H7 (cell line): ENCODE measurements around the gene MCAM. TPM values are rescaled to one million over a fixed set of nuclear protein-coding genes. Genes with fewer than 3 reads are reported as not detected.
A peak's percentile ranks its signal among the peaks of the same experiment; 100 is the strongest.

Experiments used
- DNase-seq: peaks from one replicate; pipeline ENCODE4 v3.0.0; 2012
- H3K27me3 ChIP-seq: 2 replicates; pipeline ENCODE4 v1.6.0; 2011; ENCODE audit warnings: mild to moderate bottlenecking, low read length; ENCODE audit not compliant: control insufficient read depth, insufficient read depth
- H3K36me3 ChIP-seq: replicated peaks from 2 replicates; pipeline ENCODE4 v1.5.1; 2011; ENCODE audit warnings: low read length; ENCODE audit not compliant: control insufficient read depth, insufficient read depth
- H3K4me3 ChIP-seq: 2 replicates; pipeline ENCODE4 v1.5.1; 2011; ENCODE audit warnings: low read depth, mild to moderate bottlenecking, control low read depth, low read length, moderate library complexity; ENCODE audit not compliant: insufficient read depth
- total RNA-seq: library from RNA; depleted of rRNA; stranded (reverse); fragments of >200 nt; shearing (Covaris generic); gene quantifications from 2 replicates; pipeline ENCODE4 v1.2.3, GENCODE V29; 2014

MCAM gene
- total RNA-seq, 1 experiment from 2014 or later: 59.3 TPM

GRCh38 chr11:119290894-119291497 lies 25.9 kb downstream of the MCAM start:
- DNase-seq: no peak
- Histone ChIP-seq H3K27me3 (no peaks in the 10 kb centered on the region), H3K4me3 (no peak overlapping the region), H3K36me3 (peaks cover 2% of the 10 kb centered on the region)

DNA sequence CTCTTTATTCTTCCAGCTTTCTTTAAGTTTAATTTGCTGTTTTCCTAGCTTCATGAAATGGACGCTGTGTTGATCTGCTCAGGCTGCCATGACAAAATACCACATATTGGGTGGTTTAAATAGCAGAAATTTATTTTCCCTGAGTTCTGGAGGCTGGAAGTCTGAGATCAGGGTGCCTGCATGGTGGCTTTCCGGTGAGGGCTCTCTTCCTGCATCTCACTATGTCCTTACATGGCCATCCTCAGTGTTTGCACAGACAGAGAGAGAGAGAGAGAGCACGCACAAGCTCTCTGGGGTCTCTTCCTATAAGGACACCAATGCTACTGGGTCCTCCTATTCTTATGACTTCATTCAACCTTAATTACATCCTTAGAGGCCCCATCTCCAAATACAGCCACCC lies 28.7 kb downstream of the MCAM start:
- H3K36me3 ChIP-seq: peaks cover 8% of the 10 kb centered on the region
- no peak for DNase-seq
- H3K27me3 ChIP-seq: no peaks in the 10 kb centered on the region

GRCh38 chr11:119285431-119285830 lies 31.5 kb downstream of the MCAM start:
- Histone ChIP-seq H3K27me3 (no peaks in the 10 kb centered on the region), H3K36me3 (peaks cover 8% of the 10 kb centered on the region), H3K4me3 (no peak overlapping the region)
- no peak for DNase-seq

More for the DNA sequence above, 28.7 kb downstream of the MCAM start:
- H3K4me3 ChIP-seq: no peak overlapping the region

GRCh38 chr11:119284344-119285157 lies 32.4 kb downstream of the MCAM start:
- Histone ChIP-seq H3K36me3 (peaks cover 8% of the 10 kb centered on the region), H3K27me3 (no peaks in the 10 kb centered on the region), H3K4me3 (no peak overlapping the region)
- peak; percentile 52 for DNase-seq

DNA sequence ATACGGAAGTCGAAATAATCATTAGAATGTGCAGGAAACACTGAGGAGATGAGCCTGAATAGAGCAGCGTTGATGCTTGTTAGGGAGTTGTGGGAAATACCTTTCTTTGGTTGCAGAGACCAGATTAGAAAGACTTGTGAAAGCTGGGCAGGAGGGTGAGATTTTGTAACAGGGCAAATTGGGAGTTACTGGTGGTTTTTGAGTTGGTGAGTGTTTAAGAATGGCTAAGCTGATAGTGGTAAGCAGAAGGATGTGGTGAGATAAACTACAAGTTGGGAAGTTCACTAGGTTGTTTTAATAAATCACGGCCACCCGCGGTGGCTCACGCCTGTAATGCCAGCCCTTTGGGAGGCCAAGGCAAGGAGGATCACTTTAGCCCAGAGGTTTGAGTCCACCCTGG lies 34.4 kb downstream of the MCAM start:
- no peak overlapping the region for H3K4me3 ChIP-seq
- H3K27me3 ChIP-seq: no peaks in the 10 kb centered on the region
- no peak for DNase-seq
- peaks cover 16% of the 10 kb centered on the region for H3K36me3 ChIP-seq

DNA sequence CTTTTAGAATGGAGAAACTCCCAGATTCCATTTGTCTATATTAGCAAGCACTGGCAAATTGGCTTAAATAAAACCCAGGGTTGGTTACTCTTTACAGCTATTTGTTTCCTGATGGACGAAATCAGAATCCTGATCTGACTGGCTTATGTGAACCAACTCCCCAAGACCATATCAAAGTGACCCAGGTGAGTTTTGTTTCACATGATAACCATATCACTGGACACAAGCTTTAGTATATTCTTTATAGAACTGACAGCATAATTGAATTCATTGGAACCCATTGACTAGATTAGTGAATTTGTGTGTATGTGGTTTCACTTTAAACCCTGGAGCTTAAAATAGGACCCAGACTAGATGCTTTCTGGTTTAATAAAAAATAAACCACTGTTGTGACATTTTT lies 39.3 kb downstream of the MCAM start:
- DNase-seq: no peak
- Histone ChIP-seq H3K36me3 (peaks cover 18% of the 10 kb centered on the region), H3K4me3 (no peak overlapping the region), H3K27me3 (no peaks in the 10 kb centered on the region)

DNA sequence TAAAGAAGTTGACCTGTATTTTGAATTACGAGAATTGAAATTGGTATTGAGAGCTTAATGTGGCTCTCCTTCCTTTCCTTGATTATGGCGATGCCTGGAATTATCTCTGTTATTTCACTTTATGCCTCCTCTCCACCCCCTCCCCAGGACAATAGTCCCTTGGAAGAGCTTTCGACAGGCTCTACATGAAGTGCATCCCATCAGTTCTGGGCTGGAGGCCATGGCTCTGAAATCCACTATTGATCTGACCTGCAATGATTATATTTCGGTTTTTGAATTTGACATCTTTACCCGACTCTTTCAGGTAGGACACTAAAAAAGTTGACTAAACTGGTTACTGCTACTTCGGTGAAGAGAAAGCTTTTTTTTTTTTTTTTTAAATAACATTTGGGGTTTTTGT lies 43.2 kb downstream of the MCAM start:
- Histone ChIP-seq H3K4me3 (no peak overlapping the region), H3K36me3 (peaks cover 15% of the 10 kb centered on the region), H3K27me3 (no peaks in the 10 kb centered on the region)
- DNase-seq: no peak

DNA sequence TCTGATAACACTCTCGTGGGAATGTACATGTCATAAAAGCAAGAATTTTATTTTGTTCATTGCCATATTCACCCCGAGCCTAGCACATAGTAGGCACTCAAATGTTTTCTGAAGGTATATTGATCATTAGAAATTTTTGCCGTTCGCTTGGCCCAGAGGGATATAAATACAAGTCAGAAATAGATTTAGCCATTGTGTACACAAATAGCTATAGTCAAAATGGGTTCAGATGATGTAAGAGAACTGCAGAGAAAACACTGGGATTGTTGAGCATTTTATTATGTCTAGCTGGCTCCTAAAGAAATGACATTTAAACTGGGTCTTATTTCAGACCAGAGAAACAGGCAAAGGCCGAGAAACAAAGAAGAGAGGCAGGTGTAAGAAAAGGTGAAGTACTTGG lies 49.3 kb downstream of the MCAM start:
- Histone ChIP-seq H3K4me3 (no peak overlapping the region), H3K36me3 (no peaks in the 10 kb centered on the region), H3K27me3 (no peaks in the 10 kb centered on the region)
- no peak for DNase-seq

GRCh38 chr11:119266517-119267255 lies 50.2 kb downstream of the MCAM start:
- Histone ChIP-seq H3K36me3 (no peaks in the 10 kb centered on the region), H3K27me3 (no peaks in the 10 kb centered on the region)

GRCh38 chr11:119266063-119266462 lies 50.9 kb downstream of the MCAM start:
- no peak overlapping the region for H3K4me3 ChIP-seq
- no peak for DNase-seq
- H3K36me3 ChIP-seq: no peaks in the 10 kb centered on the region
- no peaks in the 10 kb centered on the region for H3K27me3 ChIP-seq

More at GRCh38 chr11:119266517-119267255, 50.2 kb downstream of the MCAM start:
- no peak overlapping the region for H3K4me3 ChIP-seq
- DNase-seq: peak; percentile 10

GRCh38 chr11:119263352-119263940 lies 53.5 kb downstream of the MCAM start:
- DNase-seq: no peak
- Histone ChIP-seq H3K36me3 (no peaks in the 10 kb centered on the region), H3K4me3 (no peak overlapping the region), H3K27me3 (no peaks in the 10 kb centered on the region)

- no peak for DNase-seq
Measured at GRCh38 chr11:119262668-119263351, 54.1 kb downstream of the MCAM start.

DNA sequence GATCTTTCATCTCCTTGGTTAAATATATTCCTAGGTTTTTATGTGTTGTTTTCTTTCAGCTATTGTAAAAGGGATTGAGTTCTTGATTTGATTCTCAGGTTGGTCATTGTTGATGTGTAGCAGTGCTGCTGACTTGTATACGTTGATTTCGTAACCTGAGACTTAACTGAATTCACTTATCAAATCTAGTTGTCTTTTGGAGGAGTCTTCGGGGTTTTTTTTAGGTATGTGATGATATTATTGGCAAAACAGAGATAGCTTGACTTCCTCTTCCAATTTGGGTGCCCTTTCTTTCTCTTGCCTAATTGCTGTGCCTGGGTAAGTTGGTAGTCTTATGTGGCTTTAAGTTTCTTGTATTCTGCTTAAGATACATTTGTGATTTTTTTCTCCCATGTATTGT lies 57.9 kb downstream of the MCAM start:
- Histone ChIP-seq H3K4me3 (no peak overlapping the region), H3K36me3 (no peaks in the 10 kb centered on the region), H3K27me3 (no peaks in the 10 kb centered on the region)
- no peak for DNase-seq

More at GRCh38 chr11:119262668-119263351, 54.1 kb downstream of the MCAM start:
- H3K27me3 ChIP-seq: no peaks in the 10 kb centered on the region
- no peaks in the 10 kb centered on the region for H3K36me3 ChIP-seq
- no peak overlapping the region for H3K4me3 ChIP-seq
